GM12878 (cell line): ENCODE results near the gene ANKDD1B. TPM values are rescaled to one million over a fixed set of nuclear protein-coding genes. Genes with fewer than 3 reads are reported as not detected.

ENCODE experiments used
- ATAC-seq: fragments of 200-7000 bp; cut with Tn5 transposase; 3 replicates; pipeline ENCODE4 v1.9.1; 2020; ENCODE audit warnings: mild to moderate bottlenecking, moderate library complexity
- BruUV-seq: library from RNA; stranded (reverse); fragments of 400-500 nt; replicated peaks from 2 replicates; lab custom pipeline; 2021; lab: Mats Ljungman, UMichigan
- CTCF ChIA-PET: fragments of 300-600 bp; sonication (Branson Sonifier 250); formaldehyde crosslinking; extraction: SDS; loops from one replicate; lab custom pipeline; 2021; ENCODE audit warnings: inconsistent platforms; lab: Yijun Ruan, JAX
- POLR2A ChIA-PET: fragments of 350-600 bp; formaldehyde crosslinking; extraction: SDS; loops from one replicate; lab custom pipeline; 2021; ENCODE audit warnings: inconsistent platforms; lab: Charles Lee
- RAD21 ChIA-PET: fragments of 300-600 bp; sonication (Branson Sonifier 250); formaldehyde crosslinking; loops from one replicate; lab custom pipeline; 2023; ENCODE audit warnings: antibody characterized with exemption; ENCODE audit not compliant: unreplicated experiment; lab: Charles Lee
- SMC1A ChIA-PET: fragments of 300-600 bp; sonication (Branson Sonifier 250); formaldehyde crosslinking; loops from one replicate; lab custom pipeline; 2023; ENCODE audit not compliant: unreplicated experiment, uncharacterized antibody; lab: Charles Lee
- DNase-seq: peaks from one replicate; pipeline ENCODE4 v3.0.0-alpha.2; 2011; ENCODE audit warnings: low read depth, low spot score
- FAIRE-seq: peaks from 3 replicates; lab custom pipeline; 2011; peaks lifted over from hg19 to GRCh38; lab: Jason Lieb, UNC
- H2AFZ ChIP-seq: 2 replicates; pipeline ENCODE4 v1.6.0; 2011; ENCODE audit warnings: low read depth, low read length, control low read depth; ENCODE audit not compliant: control insufficient read depth
- H3K27ac ChIP-seq: 2 replicates; pipeline ENCODE4 v1.5.1; 2011; ENCODE audit warnings: control low read depth; ENCODE audit not compliant: control insufficient read depth, insufficient read depth
- H3K27me3 ChIP-seq, 2 experiments: replicated peaks in 1 of 2; 2 replicates each; pipeline versions ENCODE4 v1.6.0 to v1.6.1; 2011; ENCODE audit warnings: low read length in 1 of 2; ENCODE audit not compliant: control insufficient read depth in 2 of 2, insufficient read depth in 2 of 2
- H3K36me3 ChIP-seq, 2 experiments: 2 replicates each; pipeline ENCODE4 v1.5.1; 2011; ENCODE audit warnings: low read length in 1 of 2; ENCODE audit not compliant: control insufficient read depth in 2 of 2, insufficient read depth in 2 of 2
- H3K4me1 ChIP-seq: 2 replicates; pipeline ENCODE4 v1.6.1; 2011; ENCODE audit warnings: mild to moderate bottlenecking, low read length, moderate library complexity, mixed read lengths; ENCODE audit not compliant: control insufficient read depth, insufficient read depth
- H3K4me2 ChIP-seq: 2 replicates; pipeline ENCODE4 v1.6.0; 2011; ENCODE audit warnings: control low read depth; ENCODE audit not compliant: control insufficient read depth, insufficient read depth
- H3K4me3 ChIP-seq: fragments of 200-600 bp; sonication (generic); 2 replicates; pipeline ENCODE4 v1.5.1; 2016
- H3K79me2 ChIP-seq: 2 replicates; pipeline ENCODE4 v1.6.0; 2011; ENCODE audit warnings: low read length; ENCODE audit not compliant: control insufficient read depth, insufficient read depth
- H3K9ac ChIP-seq: 2 replicates; pipeline ENCODE4 v1.8.0; 2011; ENCODE audit warnings: low read length, control low read depth, mixed read lengths; ENCODE audit not compliant: control insufficient read depth, insufficient read depth
- H3K9me3 ChIP-seq: replicated peaks from 3 replicates; pipeline ENCODE4 v1.5.1; 2011; ENCODE audit warnings: mild to moderate bottlenecking, low read length; ENCODE audit not compliant: control insufficient read depth, insufficient read depth
- H4K20me1 ChIP-seq: 2 replicates; pipeline ENCODE4 v1.6.0; 2011; ENCODE audit not compliant: control insufficient read depth, insufficient read depth
- ASH2L ChIP-seq: fragments of 300-600, 200-600 bp; sonication (generic); IDR thresholded peaks from 2 replicates; pipeline ENCODE4 v1.6.1; 2017; ENCODE audit warnings: low read depth, mild to moderate bottlenecking, borderline replicate concordance
- CHD4 ChIP-seq: fragments of 200-600 bp; sonication (generic); IDR thresholded peaks from 2 replicates; pipeline ENCODE4 v1.6.1; 2016; ENCODE audit warnings: mild to moderate bottlenecking
- E2F8 ChIP-seq: fragments of 450-650 bp; IDR thresholded peaks from 2 replicates; pipeline ENCODE4 v1.6.1; 2018; ENCODE audit warnings: mild to moderate bottlenecking, low read depth, moderate library complexity; ENCODE audit not compliant: partially characterized antibody
- E4F1 ChIP-seq: fragments of 450-650 bp; IDR thresholded peaks from 2 replicates; pipeline ENCODE4 v1.6.1; 2018; ENCODE audit warnings: borderline replicate concordance, mild to moderate bottlenecking; ENCODE audit not compliant: partially characterized antibody
- EGR1 ChIP-seq, 2 experiments: IDR thresholded peaks; 1 replicate in 1 of 2; 2 replicates in 1 of 2; pipeline ENCODE4 v1.6.1; 2011 to 2012; ENCODE audit warnings: low read depth in 2 of 2, low read length in 2 of 2, borderline replicate concordance in 1 of 2, mild to moderate bottlenecking in 1 of 2, moderate library complexity in 1 of 2
- HCFC1 ChIP-seq: fragments of 150-350 bp; IDR thresholded peaks from 2 replicates; pipeline ENCODE4 v1.6.1; 2014; ENCODE audit warnings: low read length
- MAX ChIP-seq: IDR thresholded peaks from 2 replicates; pipeline ENCODE4 v1.6.1; 2012; ENCODE audit warnings: low read depth, low read length, improper control_type of control experiment
- RAD21 ChIP-seq: IDR thresholded peaks from 2 replicates; pipeline ENCODE4 v1.6.1; 2011; ENCODE audit warnings: mild to moderate bottlenecking, low read depth, low read length, moderate library complexity; ENCODE audit not compliant: insufficient read depth
- RFX5 ChIP-seq: IDR thresholded peaks from 2 replicates; pipeline ENCODE4 v1.6.1; 2011; ENCODE audit warnings: low read depth, low read length, improper control_type of control experiment
- SIX5 ChIP-seq: IDR thresholded peaks from 2 replicates; pipeline ENCODE4 v1.6.1; 2011; ENCODE audit warnings: mild to moderate bottlenecking, low read depth, low read length, moderate library complexity; ENCODE audit not compliant: severe bottlenecking
- SPI1 ChIP-seq: IDR thresholded peaks from 2 replicates; pipeline ENCODE4 v1.6.1; 2011; ENCODE audit warnings: low read depth, mild to moderate bottlenecking, low read length, moderate library complexity, borderline replicate concordance; ENCODE audit not compliant: insufficient read depth
- STAT1 ChIP-seq: fragments of 450-650 bp; conservative IDR thresholded peaks from 2 replicates; pipeline ENCODE4 v1.6.1; 2014; ENCODE audit warnings: antibody characterized with exemption, mild to moderate bottlenecking
- ZBTB11 ChIP-seq: fragments of 450-650 bp; formaldehyde crosslinking; IDR thresholded peaks from 2 replicates; pipeline ENCODE4 v1.5.0; 2022; ENCODE audit warnings: mild to moderate bottlenecking, missing genetic modification characterization
- ZNF207 ChIP-seq: fragments of 450-650 bp; IDR thresholded peaks from 2 replicates; pipeline ENCODE4 v1.6.1; 2014; ENCODE audit warnings: antibody characterized with exemption, mild to moderate bottlenecking, borderline replicate concordance
- ZNF24 ChIP-seq: fragments of 450-650 bp; IDR thresholded peaks from 2 replicates; pipeline ENCODE4 v1.6.1; 2017; ENCODE audit warnings: antibody characterized with exemption, mild to moderate bottlenecking
- WGBS: methylation state at CpG from one replicate; pipeline ENCODE4 v1.1.6; 2016; ENCODE audit warnings: low lambda C conversion rate; ENCODE audit not compliant: insufficient replicate concordance, insufficient coverage; ENCODE audit errors: missing lambda C conversion rate; 5-methylcytosine and 5-hydroxymethylcytosine counted together
- in situ Hi-C: fragments of 300-500 bp; cut with MboI; formaldehyde crosslinking; loops from 9 replicates; pipeline ENCODE4 v1.14.3; 2018; ENCODE audit warnings: mixed read lengths
- intact Hi-C: fragments of 100-400 bp; cut with micrococcal nuclease; formaldehyde crosslinking; loops from one replicate; pipeline ENCODE4 v1.14.2; 2022; ENCODE audit not compliant: unreplicated experiment
- polyA plus RNA-seq, 11 experiments: library from polyadenylated mRNA; depleted of rRNA in 4 of 11; unstranded in 6 of 11; stranded (reverse) in 5 of 11; fragments of >200 nt; fragmentation: Nextera tagmentation in 4 of 11; fragmentation: Illumina TruSeq in 1 of 11; extraction: Ambion mirVana in 4 of 11; extraction: Trizol in 1 of 11; gene quantifications; 1 replicate in 1 of 11; 2 replicates in 10 of 11; pipeline versions ENCODE4 v1.2.1 to v1.2.3, GENCODE V29; 2011 to 2016; ENCODE audit warnings: inconsistent platforms in 2 of 11, missing spikeins in 2 of 11, low read depth in 1 of 11
- total RNA-seq, 4 experiments: library from RNA; depleted of rRNA in 3 of 4; stranded (reverse); fragments of >200 nt in 3 of 4; fragmentation: Illumina TruSeq in 1 of 4; extraction: Trizol in 1 of 4; gene quantifications; 2 replicates each; pipeline versions ENCODE4 v1.2.1 to v1.2.3, GENCODE V29; 2013 to 2021

The ANKDD1B gene
- total and polyA plus RNA-seq, 10 of the 15 experiments (the other 5 are each of a cell fraction or from before 2014, with no cell fraction given): 0.34 to 2.4 (median 0.80) TPM

- TF ChIP-seq RAD21 (no peak), ZBTB11 (no peak)
Observed at GRCh38 chr5:75627801-75628200, 16.5 kb downstream of the ANKDD1B start (continued).

DNA sequence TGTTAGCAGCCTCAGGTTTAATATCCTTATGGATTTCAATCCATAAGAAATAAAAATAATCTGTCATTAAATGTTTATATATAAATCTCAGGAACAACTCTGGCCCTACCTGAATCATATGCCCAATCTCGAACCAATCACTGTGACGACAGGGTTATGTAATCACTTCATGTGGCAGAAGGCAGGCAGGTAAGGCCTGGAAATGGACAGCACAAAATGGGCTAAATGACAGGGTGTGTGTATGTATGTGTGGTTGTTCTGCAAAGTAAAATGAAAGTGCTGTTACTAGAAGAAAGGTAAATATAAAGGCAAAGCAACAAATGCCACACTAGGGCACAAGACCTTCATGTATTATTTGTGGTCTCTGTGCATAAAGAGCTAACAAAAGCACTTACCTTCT is 19.6 kb downstream of the ANKDD1B start:
- no peak for ATAC-seq
- intact Hi-C loops: no loop called here
- ChIA-PET RAD21 (no interaction called here), SMC1A (no interaction called here), CTCF (no interaction called here), POLR2A (interaction anchor here (0.9 kb wide), 1 partner anchor 231 kb away, joined by 3 read pairs; no protein-coding TSS in a partner anchor)
- Histone ChIP-seq H3K36me3 (no peaks in the 10 kb centered on the region), H3K9ac (no peak overlapping the region), H4K20me1 (no peaks in the 10 kb centered on the region), H3K4me2 (no peak overlapping the region), H3K4me3 (no peak overlapping the region), H3K79me2 (no peaks in the 10 kb centered on the region), H3K27me3 (no peaks in the 10 kb centered on the region), H2AFZ (no peak overlapping the region), H3K27ac (no peak overlapping the region), H3K4me1 (no peaks in the 10 kb centered on the region), H3K9me3 (no peaks in the 10 kb centered on the region)
- DNase-seq: no peak
- WGBS: 95% methylated on average over 2 of the region's 2 CpGs
- no peak for FAIRE-seq
- in situ Hi-C loops: no loop called here
- BruUV-seq: no TSS peak
- TF ChIP-seq E2F8 (no peak), HCFC1 (no peak), ZNF24 (no peak), STAT1 (no peak), CHD4 (no peak), SIX5 (no peak), ASH2L (no peak), EGR1 (IDR thresholded peaks at IDR 0.05; ENCODE audit: borderline replicate concordance in 1 of 2, low read depth in 2 of 2, low read length in 2 of 2) (no peak), SPI1 (no peak), MAX (no peak), RFX5 (no peak), E4F1 (no peak), ZNF207 (no peak)
